ENCODE results near the gene GPATCH1.

GRCh38 chr19:33130433-33130832 is 49.5 kb downstream of the GPATCH1 start:
- no peak for TF ChIP-seq ZNF513 (CRISPR knock-in tag; conservative IDR thresholded peaks at IDR 0.05)
- TF ChIP-seq CTCF (CRISPR knock-in tag; IDR thresholded peaks at IDR 0.05), result no peak
- TF ChIP-seq MYC (CRISPR knock-in tag; IDR thresholded peaks at IDR 0.05; ENCODE audit: borderline replicate concordance), result no peak
- TF ChIP-seq JUND (CRISPR knock-in tag; IDR thresholded peaks at IDR 0.05), result no peak
